Midbrain (tissue), 1 donor: ENCODE data around the gene TENT5C.

Experiments used
- DNase-seq: peaks from one replicate; lab custom pipeline; 2025; lab: John Stamatoyannopoulos, UW

TENT5C gene

GRCh38 chr1:117656202-117656641, 50.4 kb downstream of the TENT5C start:
- DNase-seq, result no peak

GRCh38 chr1:117657031-117657430, 51.2 kb downstream of the TENT5C start:
- no peak for DNase-seq

- DNase-seq, result no peak
These were observed 52.3 kb downstream of the TENT5C start for GRCh38 chr1:117657949-117658660.

GRCh38 chr1:117658676-117659075, 52.8 kb downstream of the TENT5C start:
- no peak for DNase-seq

GRCh38 chr1:117659550-117660270, 53.9 kb downstream of the TENT5C start:
- DNase-seq, result no peak

- no peak for DNase-seq
These were observed 54.6 kb downstream of the TENT5C start for GRCh38 chr1:117660271-117660965.

GRCh38 chr1:117661027-117661426, 55.2 kb downstream of the TENT5C start:
- DNase-seq, result no peak

GRCh38 chr1:117662667-117663066, 56.8 kb downstream of the TENT5C start:
- no peak for DNase-seq

- no peak for DNase-seq
These were observed 57.5 kb downstream of the TENT5C start for GRCh38 chr1:117663156-117663902.

- DNase-seq, result no peak
These were observed 58.5 kb downstream of the TENT5C start for GRCh38 chr1:117664314-117664713.

GRCh38 chr1:117665556-117666270, 59.9 kb downstream of the TENT5C start:
- DNase-seq, result no peak

GRCh38 chr1:117669572-117669971, 63.7 kb downstream of the TENT5C start:
- DNase-seq, result no peak

- DNase-seq, result no peak
These were observed 65.3 kb downstream of the TENT5C start for GRCh38 chr1:117670976-117671780.

- peak; percentile 43 for DNase-seq
These were observed 66.1 kb downstream of the TENT5C start for GRCh38 chr1:117671781-117672501.

- DNase-seq, result no peak
These were observed 66.9 kb downstream of the TENT5C start for GRCh38 chr1:117672756-117673155.

- no peak for DNase-seq
These were observed 67.6 kb downstream of the TENT5C start for GRCh38 chr1:117673405-117673804.

- DNase-seq, result no peak
These were observed 68.9 kb downstream of the TENT5C start for GRCh38 chr1:117674521-117675400.

GRCh38 chr1:117675907-117676430, 70.1 kb downstream of the TENT5C start:
- no peak for DNase-seq
